Gastrocnemius medialis (tissue), 4 donors: ENCODE data around the gene ANHX. TPM values are rescaled to one million over a fixed set of nuclear protein-coding genes. Genes with fewer than 3 reads are reported as not detected.

ENCODE experiments used
- ATAC-seq, 2 donors: fragments of 150-250 bp; one replicate each; pipeline ENCODE4 v1.9.1; 2016
- DNase-seq, 2 donors: peaks; one replicate each; pipeline ENCODE4 v3.0.0-alpha.2; 2019
- H3K27ac ChIP-seq, 4 donors: fragments of 200-600 bp; sonication (generic); 1 replicate in 1 of 4; 2 replicates in 3 of 4; pipeline ENCODE4 v1.5.1; 2016 to 2018; ENCODE audit warnings: mild to moderate bottlenecking in 2 of 4, moderate library complexity in 1 of 4
- H3K27me3 ChIP-seq, 3 donors: fragments of 200-600 bp; sonication (generic) in 2 of 3; 1 replicate in 1 of 3; 2 replicates in 2 of 3; pipeline versions ENCODE4 v1.5.1 to v1.6.0; 2016 to 2019; ENCODE audit warnings: mild to moderate bottlenecking in 1 of 3, moderate library complexity in 1 of 3
- H3K36me3 ChIP-seq, 2 donors: fragments of 200-600 bp; sonication (generic) in 1 of 2; one replicate each; pipeline ENCODE4 v1.5.1; 2017 to 2018
- H3K4me1 ChIP-seq, 2 donors: fragments of 200-600 bp; sonication (generic) in 1 of 2; one replicate each; pipeline ENCODE4 v1.5.1; 2016 to 2017; ENCODE audit warnings: mild to moderate bottlenecking in 2 of 2
- H3K4me3 ChIP-seq, 4 donors: fragments of 200-600 bp; sonication (generic) in 3 of 4; 1 replicate in 1 of 4; 2 replicates in 3 of 4; pipeline ENCODE4 v1.5.1; 2016 to 2019; ENCODE audit warnings: mild to moderate bottlenecking in 2 of 4
- H3K9me3 ChIP-seq, 3 donors: fragments of 200-600 bp; sonication (generic) in 2 of 3; 1 replicate in 1 of 3; 2 replicates in 2 of 3; pipeline ENCODE4 v1.5.1; 2016 to 2019
- CTCF ChIP-seq, 5 experiments: fragments of 450-650 bp in 3 of 5; fragments of 200-600 bp in 2 of 5; sonication (generic) in 2 of 5; IDR thresholded peaks in 4 of 5; conservative IDR thresholded peaks in 1 of 5; 1 replicate in 4 of 5; 2 replicates in 1 of 5; pipeline ENCODE4 v1.5.1; 2016 to 2019; ENCODE audit warnings: antibody characterized with exemption in 5 of 5, mild to moderate bottlenecking in 3 of 5, moderate library complexity in 3 of 5
- POLR2A ChIP-seq, 2 donors: fragments of 450-650 bp; IDR thresholded peaks; one replicate each; pipeline ENCODE4 v1.6.1; 2017; ENCODE audit warnings: antibody characterized with exemption in 2 of 2, mild to moderate bottlenecking in 2 of 2, moderate library complexity in 2 of 2
- in situ Hi-C, 4 donors: fragments of 200-750 bp; cut with MboI; loops; one replicate each; pipeline versions ENCODE4 v1.15.0 to v1.8.0; 2017; ENCODE audit warnings: low sequenced_read_pairs in 4 of 4
- intact Hi-C: fragments of 100-400 bp; cut with DNase I; formaldehyde crosslinking; loops from one replicate; pipeline ENCODE4 v1.15.1; 2023; ENCODE audit warnings: low total_unique reads
- total RNA-seq, 4 donors: library from RNA; depleted of rRNA; stranded (reverse); fragments of >200 nt; gene quantifications; one replicate each; pipeline versions ENCODE4 v1.1.0 to v1.2.3, GENCODE V29; 2016

ANHX gene
- total RNA-seq, 4 donors from 2014 or later = not detected

- Histone ChIP-seq H3K27ac (no peak overlapping the region), H3K4me3 (no peak overlapping the region), H3K36me3 (no peaks in the 10 kb centered on the region), H3K4me1 (no peaks in the 10 kb centered on the region), H3K9me3 (peaks cover 0 to 9% (median 0%) of the 10 kb centered on the region in 3 donors), H3K27me3 (peaks cover 0 to 3% (median 0%) of the 10 kb centered on the region in 3 donors)
- DNase-seq = no peak
- in situ Hi-C loops = no loop called here
- intact Hi-C loops = no loop called here
- TF ChIP-seq CTCF (IDR thresholded peaks at IDR 0.05 in 4 of 5, conservative IDR thresholded peaks at IDR 0.05 in 1 of 5) (no peak), POLR2A (IDR thresholded peaks at IDR 0.05) (no peak)
- no peak for ATAC-seq
Observed at GRCh38 chr12:133236556-133236955, 879 bp upstream of the ANHX start.

DNA sequence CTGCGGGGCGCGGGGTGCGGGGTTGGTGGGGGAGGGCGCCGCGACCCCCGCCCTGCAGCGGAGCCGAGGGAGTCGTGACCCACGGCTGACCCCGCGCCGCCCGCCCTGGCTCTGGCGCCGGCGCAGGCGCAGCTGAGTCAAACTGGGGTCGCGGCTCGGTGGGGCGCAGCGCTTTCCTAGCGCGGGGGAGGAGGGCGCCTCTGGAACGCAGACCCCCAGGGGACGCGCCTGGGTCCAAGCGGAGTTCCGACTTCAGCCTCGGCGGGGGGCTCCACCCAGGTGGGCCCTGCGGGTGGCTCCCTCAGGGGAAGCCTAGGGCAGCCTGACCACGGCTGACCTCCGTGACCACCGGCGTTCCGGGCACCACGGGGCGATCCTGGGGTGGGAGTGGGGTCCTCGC lies 467 bp upstream of the ANHX start:
- H3K4me1 ChIP-seq = no peaks in the 10 kb centered on the region
- intact Hi-C loops = no loop called here

DNA sequence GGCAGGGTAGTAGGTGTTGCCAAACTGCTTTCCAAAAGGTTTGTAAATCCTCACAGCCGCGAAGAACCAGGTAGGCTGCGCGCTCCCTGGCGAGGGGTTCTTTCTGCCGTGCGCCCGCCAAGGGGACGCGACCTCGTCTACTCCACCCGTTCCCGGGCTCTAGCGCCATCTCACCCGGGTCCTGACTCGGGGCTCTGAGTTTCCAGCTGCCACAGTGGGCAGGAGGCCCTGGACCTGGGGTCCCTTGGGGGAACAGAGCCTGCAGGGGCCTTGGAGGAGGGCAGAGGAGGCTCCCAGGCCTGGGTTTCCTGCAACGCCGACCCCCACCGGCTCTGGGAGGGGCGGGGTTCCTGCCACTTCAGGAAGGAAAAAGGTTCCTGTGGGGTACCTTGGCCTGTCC lies 706 bp downstream of the ANHX start:
- in situ Hi-C loops = no loop called here
- H3K9me3 ChIP-seq = peaks cover 0 to 9% (median 0%) of the 10 kb centered on the region in 3 donors
- DNase-seq = no peak
- H3K36me3 ChIP-seq = no peaks in the 10 kb centered on the region
- intact Hi-C loops = no loop called here
- TF ChIP-seq CTCF (IDR thresholded peaks at IDR 0.05 in 4 of 5, conservative IDR thresholded peaks at IDR 0.05 in 1 of 5) = no peak
- no peak for TF ChIP-seq POLR2A (IDR thresholded peaks at IDR 0.05)
- ATAC-seq = no peak
- no peaks in the 10 kb centered on the region for H3K4me1 ChIP-seq
- H3K27me3 ChIP-seq = peaks cover 0 to 3% (median 0%) of the 10 kb centered on the region in 3 donors
- no peak overlapping the region for H3K4me3 ChIP-seq
- H3K27ac ChIP-seq = no peak overlapping the region

More for the DNA sequence above, 467 bp upstream of the ANHX start:
- in situ Hi-C loops = no loop called here
- ATAC-seq (no peak), DNase-seq (no peak)
- Histone ChIP-seq H3K27ac (no peak overlapping the region), H3K9me3 (peaks cover 0 to 9% (median 0%) of the 10 kb centered on the region in 3 donors), H3K4me3 (no peak overlapping the region), H3K27me3 (peaks cover 0 to 3% (median 0%) of the 10 kb centered on the region in 3 donors), H3K36me3 (no peaks in the 10 kb centered on the region)
- no peak for TF ChIP-seq POLR2A (IDR thresholded peaks at IDR 0.05)
- no peak for TF ChIP-seq CTCF (IDR thresholded peaks at IDR 0.05 in 4 of 5, conservative IDR thresholded peaks at IDR 0.05 in 1 of 5)

GRCh38 chr12:133233993-133234564 lies 1.6 kb downstream of the ANHX start:
- intact Hi-C loops = no loop called here
- ATAC-seq = no peak

More at GRCh38 chr12:133233993-133234564, 1.6 kb downstream of the ANHX start:
- no peak for DNase-seq
- in situ Hi-C loops = no loop called here
- TF ChIP-seq CTCF (IDR thresholded peaks at IDR 0.05 in 4 of 5, conservative IDR thresholded peaks at IDR 0.05 in 1 of 5) (no peak), POLR2A (IDR thresholded peaks at IDR 0.05) (no peak)
- Histone ChIP-seq H3K9me3 (peaks cover 0 to 9% (median 0%) of the 10 kb centered on the region in 3 donors), H3K36me3 (no peaks in the 10 kb centered on the region), H3K4me1 (no peaks in the 10 kb centered on the region), H3K4me3 (no peak overlapping the region), H3K27ac (no peak overlapping the region), H3K27me3 (peaks cover 0 to 3% (median 0%) of the 10 kb centered on the region in 3 donors)
